Suppressor macrophage (primary cell): ENCODE measurements around the gene AGAP5.

ENCODE experiments used
- DNase-seq, 4 experiments: peaks; one replicate each; pipeline ENCODE4 v3.0.0-alpha.2; 2020 to 2022

AGAP5 gene

DNA sequence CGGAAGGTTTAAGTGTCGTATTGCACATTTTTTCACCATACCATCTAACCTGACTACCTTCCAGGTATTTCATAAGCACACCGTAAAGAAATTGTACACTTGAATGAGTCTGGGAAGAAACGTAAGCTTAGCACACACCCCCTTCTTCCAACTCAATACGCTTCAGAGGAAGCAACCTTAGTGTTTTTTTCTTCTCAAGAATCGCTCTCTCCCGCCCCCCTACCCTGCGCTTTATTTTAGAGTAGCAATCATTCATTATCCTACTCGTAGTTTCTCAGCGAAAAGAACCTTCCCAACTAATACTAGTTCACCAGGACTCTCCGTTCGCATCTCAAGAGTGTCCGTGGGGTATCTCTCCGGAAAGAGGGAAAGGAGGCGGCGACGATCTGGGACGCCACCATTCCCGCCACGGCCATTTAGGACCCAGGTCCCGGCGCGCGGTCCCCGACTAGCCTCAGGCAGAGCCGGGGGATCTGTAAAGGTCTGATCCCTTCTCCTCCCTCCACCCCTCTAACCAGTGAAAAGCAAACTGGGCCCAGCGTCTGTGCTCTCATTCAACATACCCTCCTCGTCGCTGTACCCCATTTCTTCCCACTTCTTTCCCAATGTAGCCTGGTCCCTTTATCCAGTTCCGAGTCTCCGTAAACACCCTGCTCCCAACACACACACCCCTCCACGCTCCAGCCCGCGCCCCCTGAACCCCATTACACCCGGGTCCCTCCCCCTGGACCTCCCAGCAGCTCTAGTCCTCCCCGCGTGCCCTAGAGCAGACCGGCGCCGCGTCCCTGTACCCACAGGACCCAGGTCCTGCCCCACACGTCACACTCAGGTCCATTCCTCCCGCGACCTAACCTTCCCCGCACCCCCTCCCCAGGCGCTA, 72.7 kb downstream of the AGAP5 start:
- DNase-seq = peak in 3 of 4 experiments; percentile 17 to 50 (median 31)
